GM23338 (cell line): ENCODE results near the gene SLC4A8. TPM values are rescaled to one million over a fixed set of nuclear protein-coding genes. Genes with fewer than 3 reads are reported as not detected.
"Not testable (repeated sequence)": the region's sequence is repeated elsewhere in the genome, so short reads cannot be mapped to it uniquely, and the experiment has no call there.

Source experiments
- ATAC-seq: fragments of 200-7000 bp; cut with Tn5 transposase; 3 replicates; pipeline ENCODE4 v1.9.1; 2020
- DNase-seq: peaks from one replicate; pipeline ENCODE4 v3.0.0-alpha.2; 2015; ENCODE audit warnings: low spot score
- H2AFZ ChIP-seq: fragments of 200-600 bp; sonication (generic); 2 replicates; pipeline ENCODE4 v1.8.0; 2016; ENCODE audit warnings: antibody characterized with exemption, mild to moderate bottlenecking, moderate library complexity
- H3F3A ChIP-seq: fragments of 200-600 bp; sonication (generic); replicated peaks from 2 replicates; pipeline ENCODE4 v1.8.0; 2017; ENCODE audit warnings: antibody characterized with exemption, mixed run types, low read depth
- H3K27ac ChIP-seq: fragments of 200-600 bp; sonication (generic); 2 replicates; pipeline ENCODE4 v1.6.1; 2016; ENCODE audit warnings: low read depth
- H3K27me3 ChIP-seq: fragments of 200-600 bp; sonication (generic); 2 replicates; pipeline ENCODE4 v1.8.0; 2016; ENCODE audit warnings: mild to moderate bottlenecking, mixed run types, moderate library complexity; ENCODE audit not compliant: insufficient read depth
- H3K36me3 ChIP-seq: fragments of 200-600 bp; sonication (generic); 2 replicates; pipeline ENCODE4 v1.8.0; 2016; ENCODE audit warnings: mild to moderate bottlenecking; ENCODE audit not compliant: insufficient read depth
- H3K4me1 ChIP-seq: fragments of 200-600 bp; sonication (generic); 2 replicates; pipeline ENCODE4 v1.8.0; 2016; ENCODE audit warnings: mild to moderate bottlenecking, moderate library complexity; ENCODE audit not compliant: insufficient read depth
- H3K4me2 ChIP-seq: fragments of 200-600 bp; sonication (generic); 2 replicates; pipeline ENCODE4 v1.7.1; 2017; ENCODE audit warnings: mixed run types
- H3K4me3 ChIP-seq: fragments of 200-600 bp; sonication (generic); 2 replicates; pipeline ENCODE4 v1.6.1; 2016; ENCODE audit warnings: mixed run types
- H3K79me2 ChIP-seq: fragments of 200-600 bp; sonication (generic); replicated peaks from 2 replicates; pipeline ENCODE4 v1.8.0; 2017; ENCODE audit warnings: mild to moderate bottlenecking; ENCODE audit not compliant: insufficient read depth
- H3K9me2 ChIP-seq: fragments of 200-600 bp; sonication (generic); 2 replicates; pipeline ENCODE4 v1.8.0; 2017; ENCODE audit not compliant: insufficient read depth
- H4K20me1 ChIP-seq: fragments of 200-600 bp; sonication (generic); replicated peaks from 2 replicates; pipeline ENCODE4 v1.8.0; 2017; ENCODE audit warnings: mild to moderate bottlenecking; ENCODE audit not compliant: insufficient read depth
- H3K27ac Mint-ChIP-seq: 2 replicates; pipeline ENCODE4 v1.8.0; 2020; ENCODE audit warnings: inconsistent platforms, mild to moderate bottlenecking, moderate library complexity, mixed read lengths
- H3K27me3 Mint-ChIP-seq: 3 replicates; pipeline ENCODE4 v1.8.0; 2022; ENCODE audit warnings: low read depth, mild to moderate bottlenecking, moderate library complexity, mixed read lengths, inconsistent platforms; ENCODE audit not compliant: insufficient read depth, poor library complexity
- H3K36me3 Mint-ChIP-seq: 3 replicates; pipeline ENCODE4 v1.8.0; 2021; ENCODE audit warnings: low read depth, mild to moderate bottlenecking, inconsistent platforms, moderate library complexity, mixed read lengths
- H3K4me1 Mint-ChIP-seq: 3 replicates; pipeline ENCODE4 v1.8.0; 2020; ENCODE audit warnings: mild to moderate bottlenecking, inconsistent platforms, mixed read lengths
- H3K4me3 Mint-ChIP-seq: 3 replicates; pipeline ENCODE4 v1.8.0; 2021; ENCODE audit warnings: moderate library complexity, mild to moderate bottlenecking, inconsistent platforms, mixed read lengths
- H3K9me3 Mint-ChIP-seq: 3 replicates; pipeline ENCODE4 v1.8.0; 2020; ENCODE audit warnings: moderate library complexity, mild to moderate bottlenecking, inconsistent platforms, mixed read lengths
- CREB1 ChIP-seq: fragments of 250-450 bp; sonication (Bioruptor Pico); IDR thresholded peaks from 2 replicates; pipeline ENCODE4 v1.5.0; 2020; ENCODE audit warnings: low read depth, mild to moderate bottlenecking, moderate library complexity
- EZH2phosphoT487 ChIP-seq: fragments of 200-600 bp; sonication (generic); IDR thresholded peaks from one replicate; pipeline ENCODE4 v1.8.1; 2018; ENCODE audit warnings: antibody characterized with exemption; ENCODE audit not compliant: unreplicated experiment
- POLR2AphosphoS5 ChIP-seq: IDR thresholded peaks from 2 replicates; pipeline ENCODE4 v1.6.1; 2016; ENCODE audit warnings: antibody characterized with exemption, low read depth
- STAT1 ChIP-seq: IDR thresholded peaks from one replicate; pipeline ENCODE4 v1.6.1; 2016; ENCODE audit warnings: antibody characterized with exemption; ENCODE audit not compliant: unreplicated experiment
- ZNF114 ChIP-seq: fragments of 250-450 bp; sonication (Bioruptor Pico); IDR thresholded peaks from 2 replicates; pipeline ENCODE4 v1.5.0; 2020; ENCODE audit warnings: mild to moderate bottlenecking, moderate library complexity
- ZNF331 ChIP-seq: fragments of 250-450 bp; sonication (Bioruptor Pico); IDR thresholded peaks from 2 replicates; pipeline ENCODE4 v1.5.0; 2020; ENCODE audit warnings: low read depth, mild to moderate bottlenecking, moderate library complexity
- polyA plus RNA-seq: library from polyadenylated mRNA; unstranded; fragments of >200 nt; fragmentation: Nextera tagmentation; extraction: Ambion mirVana; gene quantifications from 2 replicates; pipeline ENCODE4 v1.2.1, GENCODE V29; 2016
- total RNA-seq: library from RNA; depleted of rRNA; stranded (reverse); fragments of >200 nt; shearing (Covaris generic); gene quantifications from 2 replicates; pipeline ENCODE4 v1.2.3, GENCODE V29; 2014
- TF ChIP-seq, protein P1 (sequence below): IDR thresholded peaks from 2 replicates; pipeline ENCODE4 v1.6.1; 2016; ENCODE audit warnings: antibody characterized with exemption

Gene SLC4A8
- total and polyA plus RNA-seq, 2 experiments from 2014 or later, result 7.6 to 9.2 TPM

DNA sequence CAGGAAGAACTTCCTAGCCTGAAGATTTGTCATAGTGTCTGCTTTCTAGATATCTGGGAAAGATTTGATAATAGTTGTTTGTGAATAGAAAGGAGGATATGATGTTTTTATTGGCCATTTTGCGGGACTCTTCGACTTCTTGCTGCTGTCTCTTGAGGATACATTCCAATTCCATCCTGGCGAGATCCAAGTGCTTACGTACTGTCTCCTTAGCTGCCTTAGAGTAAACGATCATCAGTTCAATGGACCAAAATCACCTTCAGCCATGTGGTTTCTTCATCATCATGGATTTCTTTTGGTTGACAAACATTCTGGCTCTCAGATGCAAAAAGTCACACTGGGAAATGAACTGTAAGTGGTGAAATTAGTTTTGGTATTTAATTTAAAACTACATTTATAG, 83.7 kb downstream of the SLC4A8 start:
- no peaks in the 10 kb centered on the region for H3K79me2 ChIP-seq
- no peaks in the 10 kb centered on the region for H4K20me1 ChIP-seq
- Mint-ChIP-seq H3K27me3 (no peaks in the 10 kb centered on the region), H3K27ac (no peak overlapping the region), H3K36me3 (no peaks in the 10 kb centered on the region), H3K4me1 (no peaks in the 10 kb centered on the region), H3K9me3 (no peaks in the 10 kb centered on the region), H3K4me3 (no peak overlapping the region)
- H3K27me3 ChIP-seq, result no peaks in the 10 kb centered on the region
- H3K9me2 ChIP-seq, result no peaks in the 10 kb centered on the region
- H2AFZ ChIP-seq, result no peak overlapping the region
- H3K4me2 ChIP-seq, result no peak overlapping the region
- ATAC-seq (no peak), DNase-seq (no peak)
- H3K36me3 ChIP-seq, result no peaks in the 10 kb centered on the region
- H3K4me1 ChIP-seq, result no peaks in the 10 kb centered on the region
- H3K4me3 ChIP-seq, result no peak overlapping the region
- TF ChIP-seq, protein P1, sequence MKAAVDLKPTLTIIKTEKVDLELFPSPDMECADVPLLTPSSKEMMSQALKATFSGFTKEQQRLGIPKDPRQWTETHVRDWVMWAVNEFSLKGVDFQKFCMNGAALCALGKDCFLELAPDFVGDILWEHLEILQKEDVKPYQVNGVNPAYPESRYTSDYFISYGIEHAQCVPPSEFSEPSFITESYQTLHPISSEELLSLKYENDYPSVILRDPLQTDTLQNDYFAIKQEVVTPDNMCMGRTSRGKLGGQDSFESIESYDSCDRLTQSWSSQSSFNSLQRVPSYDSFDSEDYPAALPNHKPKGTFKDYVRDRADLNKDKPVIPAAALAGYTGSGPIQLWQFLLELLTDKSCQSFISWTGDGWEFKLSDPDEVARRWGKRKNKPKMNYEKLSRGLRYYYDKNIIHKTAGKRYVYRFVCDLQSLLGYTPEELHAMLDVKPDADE, result no peak
- TF ChIP-seq ZNF331 (CRISPR knock-in tag), result no peak
- H3F3A ChIP-seq, result no peaks in the 10 kb centered on the region
- no peak overlapping the region for H3K27ac ChIP-seq

DNA sequence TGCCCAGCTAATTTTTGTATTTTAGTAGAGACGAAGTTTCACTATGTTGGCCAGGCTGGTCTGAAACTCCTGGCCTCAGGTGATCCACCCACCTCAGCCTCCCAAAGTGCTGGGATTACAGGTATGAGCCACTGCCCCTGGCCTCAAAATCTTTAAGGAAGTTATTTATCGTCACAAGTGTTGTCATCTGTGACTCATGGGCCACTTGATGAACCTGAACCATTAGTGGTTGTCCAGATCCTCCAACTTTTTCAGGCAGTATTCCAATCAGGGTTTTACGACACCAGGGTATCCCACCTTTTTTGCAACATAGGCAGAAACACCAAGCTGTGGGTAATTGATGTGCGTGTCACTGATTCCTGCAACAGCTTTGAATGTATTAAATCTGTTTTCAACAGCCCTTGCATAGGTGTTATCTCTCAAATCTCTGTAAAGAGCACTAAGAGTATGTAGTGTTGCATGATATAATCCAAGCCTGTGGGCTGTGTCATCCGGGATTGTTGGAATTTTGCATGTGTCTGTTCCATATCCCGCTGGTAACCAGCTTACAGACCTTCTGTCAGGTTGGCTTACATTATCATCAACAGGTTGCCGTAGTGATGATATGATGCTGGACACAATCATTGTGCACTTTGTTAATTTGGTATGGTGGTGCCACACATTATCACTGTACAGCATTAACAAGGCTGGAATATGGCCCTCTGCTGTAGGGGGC, 87.1 kb downstream of the SLC4A8 start:
- peaks cover 2% of the 10 kb centered on the region for H3K27me3 Mint-ChIP-seq

GRCh38 chr12:51512438-51512837, 87.8 kb downstream of the SLC4A8 start:
- Mint-ChIP-seq H3K36me3 (no peaks in the 10 kb centered on the region), H3K4me1 (no peaks in the 10 kb centered on the region), H3K27me3 (peaks cover 3% of the 10 kb centered on the region), H3K27ac (no peak overlapping the region), H3K9me3 (no peaks in the 10 kb centered on the region), H3K4me3 (no peak overlapping the region)
- Histone ChIP-seq H3K36me3 (no peaks in the 10 kb centered on the region), H3F3A (no peaks in the 10 kb centered on the region), H4K20me1 (no peaks in the 10 kb centered on the region), H3K27ac (no peak overlapping the region), H3K4me2 (no peak overlapping the region), H3K4me3 (no peak overlapping the region), H3K4me1 (no peaks in the 10 kb centered on the region), H3K79me2 (no peaks in the 10 kb centered on the region), H3K27me3 (no peaks in the 10 kb centered on the region), H2AFZ (no peak overlapping the region), H3K9me2 (no peaks in the 10 kb centered on the region)
- ATAC-seq (no peak), DNase-seq (no peak)
- TF ChIP-seq ZNF114 (CRISPR knock-in tag) (no peak), EZH2phosphoT487 (no peak), STAT1 (no peak), POLR2AphosphoS5 (no peak)

More for the DNA sequence above, 87.1 kb downstream of the SLC4A8 start:
- Mint-ChIP-seq H3K4me1 (no peaks in the 10 kb centered on the region), H3K9me3 (no peaks in the 10 kb centered on the region), H3K4me3 (no peak overlapping the region), H3K36me3 (no peaks in the 10 kb centered on the region), H3K27ac (no peak overlapping the region)
- DNase-seq (no peak), ATAC-seq (no peak)
- Histone ChIP-seq H3K4me2 (no peak overlapping the region), H3F3A (no peaks in the 10 kb centered on the region), H3K4me3 (no peak overlapping the region), H3K27ac (no peak overlapping the region), H4K20me1 (no peaks in the 10 kb centered on the region), H3K4me1 (no peaks in the 10 kb centered on the region), H3K27me3 (no peaks in the 10 kb centered on the region), H3K9me2 (no peaks in the 10 kb centered on the region), H3K36me3 (no peaks in the 10 kb centered on the region), H3K79me2 (no peaks in the 10 kb centered on the region), H2AFZ (no peak overlapping the region)
- TF ChIP-seq, protein P1, result no peak
- TF ChIP-seq CREB1 (CRISPR knock-in tag), result no peak

GRCh38 chr12:51515037-51515436, 90.4 kb downstream of the SLC4A8 start:
- not testable (repeated sequence) for H3K4me1 Mint-ChIP-seq, H3K4me3 Mint-ChIP-seq

More at GRCh38 chr12:51515037-51515436, 90.4 kb downstream of the SLC4A8 start:
- not testable (repeated sequence) for H2AFZ ChIP-seq, H3K4me2 ChIP-seq, H3F3A ChIP-seq, H3K36me3 Mint-ChIP-seq, H3K27ac ChIP-seq, H3K27ac Mint-ChIP-seq, H3K27me3 Mint-ChIP-seq, H3K36me3 ChIP-seq, DNase-seq, H3K27me3 ChIP-seq, H4K20me1 ChIP-seq, H3K9me3 Mint-ChIP-seq, H3K4me3 ChIP-seq, H3K9me2 ChIP-seq, ATAC-seq, H3K79me2 ChIP-seq, H3K4me1 ChIP-seq
